Measurements from ENCODE around the gene RAB11FIP2. TPM values are rescaled to one million over a fixed set of nuclear protein-coding genes. Genes with fewer than 3 reads are reported as not detected.

The RAB11FIP2 gene
- total RNA-seq, 1 donor = 28.5 TPM

- H3K4me3 ChIP-seq (ENCODE audit: low read depth, low read length) = no peak overlapping the region
- TF ChIP-seq, protein P1, sequence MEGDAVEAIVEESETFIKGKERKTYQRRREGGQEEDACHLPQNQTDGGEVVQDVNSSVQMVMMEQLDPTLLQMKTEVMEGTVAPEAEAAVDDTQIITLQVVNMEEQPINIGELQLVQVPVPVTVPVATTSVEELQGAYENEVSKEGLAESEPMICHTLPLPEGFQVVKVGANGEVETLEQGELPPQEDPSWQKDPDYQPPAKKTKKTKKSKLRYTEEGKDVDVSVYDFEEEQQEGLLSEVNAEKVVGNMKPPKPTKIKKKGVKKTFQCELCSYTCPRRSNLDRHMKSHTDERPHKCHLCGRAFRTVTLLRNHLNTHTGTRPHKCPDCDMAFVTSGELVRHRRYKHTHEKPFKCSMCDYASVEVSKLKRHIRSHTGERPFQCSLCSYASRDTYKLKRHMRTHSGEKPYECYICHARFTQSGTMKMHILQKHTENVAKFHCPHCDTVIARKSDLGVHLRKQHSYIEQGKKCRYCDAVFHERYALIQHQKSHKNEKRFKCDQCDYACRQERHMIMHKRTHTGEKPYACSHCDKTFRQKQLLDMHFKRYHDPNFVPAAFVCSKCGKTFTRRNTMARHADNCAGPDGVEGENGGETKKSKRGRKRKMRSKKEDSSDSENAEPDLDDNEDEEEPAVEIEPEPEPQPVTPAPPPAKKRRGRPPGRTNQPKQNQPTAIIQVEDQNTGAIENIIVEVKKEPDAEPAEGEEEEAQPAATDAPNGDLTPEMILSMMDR (IDR thresholded peaks at IDR 0.05; ENCODE audit: insufficient read depth, low read depth, low read length) = no peak
- no peak for DNase-seq (ENCODE audit: low read depth)
Observed at GRCh38 chr10:118027397-118027796, 19.3 kb downstream of the RAB11FIP2 start.

- DNase-seq (ENCODE audit: low read depth) = no peak
- H3K4me3 ChIP-seq (ENCODE audit: low read depth, low read length) = no peak overlapping the region
- TF ChIP-seq, protein P1 (IDR thresholded peaks at IDR 0.05; ENCODE audit: insufficient read depth, low read depth, low read length) = no peak
Observed at GRCh38 chr10:118026936-118027335, 19.8 kb downstream of the RAB11FIP2 start.

GRCh38 chr10:118020365-118020764 lies 26.4 kb downstream of the RAB11FIP2 start:
- H3K4me3 ChIP-seq (ENCODE audit: low read depth, low read length) = no peak overlapping the region
- TF ChIP-seq, protein P1 (IDR thresholded peaks at IDR 0.05; ENCODE audit: insufficient read depth, low read depth, low read length) = no peak
- DNase-seq (ENCODE audit: low read depth) = no peak

DNA sequence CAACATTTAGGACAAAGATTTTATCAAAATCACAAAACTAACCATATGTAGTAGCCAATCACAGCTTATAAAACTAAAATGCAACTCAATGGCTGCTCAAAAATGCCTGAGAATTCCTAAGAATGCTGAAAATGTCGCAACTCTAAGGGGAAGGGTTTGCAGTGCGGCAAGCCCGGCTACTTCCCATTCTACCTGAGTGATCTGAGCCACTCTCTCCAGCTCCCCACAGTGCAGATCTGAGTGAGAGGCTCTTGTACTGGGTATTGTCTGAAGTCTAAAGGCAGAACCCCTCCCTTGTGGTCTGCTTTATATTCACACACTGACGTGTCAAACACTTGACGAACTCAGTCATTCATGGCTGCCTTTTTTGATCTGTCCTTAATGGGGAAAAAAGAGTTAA lies 28.9 kb downstream of the RAB11FIP2 start:
- TF ChIP-seq, protein P1 (IDR thresholded peaks at IDR 0.05; ENCODE audit: insufficient read depth, low read depth, low read length) = no peak
- no peak for DNase-seq (ENCODE audit: low read depth)
- no peak overlapping the region for H3K4me3 ChIP-seq (ENCODE audit: low read depth, low read length)

- TF ChIP-seq, protein P1 (IDR thresholded peaks at IDR 0.05; ENCODE audit: insufficient read depth, low read depth, low read length) = no peak
- DNase-seq (ENCODE audit: low read depth) = no peak
Observed at GRCh38 chr10:118017071-118017740, 29.5 kb downstream of the RAB11FIP2 start.

DNA sequence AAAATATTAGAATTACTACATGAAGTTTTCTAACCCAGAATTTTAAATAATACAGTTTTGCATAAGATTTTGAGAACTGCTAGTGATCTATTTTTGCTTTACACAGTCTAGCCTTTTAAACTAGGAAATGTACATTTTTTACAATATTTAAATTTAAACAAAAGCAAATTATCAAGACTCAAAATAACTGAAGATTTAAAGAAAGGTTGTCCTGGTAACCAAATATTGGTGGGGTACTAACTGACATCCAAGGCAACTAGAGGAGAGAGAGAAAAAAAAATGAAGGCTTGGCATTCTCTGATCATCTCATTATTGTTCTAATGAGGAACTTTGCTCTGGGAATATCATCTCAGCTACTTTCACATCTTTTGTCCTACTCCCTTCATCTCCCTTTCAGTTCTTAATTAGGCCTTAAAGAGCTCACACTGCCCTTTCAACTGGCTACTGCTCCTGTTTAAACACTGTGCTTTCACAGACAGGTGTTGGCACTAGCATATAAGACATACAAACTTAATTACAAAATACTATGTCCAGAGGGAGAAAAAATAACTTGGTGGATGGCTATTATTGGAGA lies 33.7 kb downstream of the RAB11FIP2 start:
- H3K4me3 ChIP-seq (ENCODE audit: low read depth, low read length) = no peak overlapping the region
- DNase-seq (ENCODE audit: low read depth) = no peak
- TF ChIP-seq, protein P1 (IDR thresholded peaks at IDR 0.05; ENCODE audit: insufficient read depth, low read depth, low read length) = no peak

More at GRCh38 chr10:118017071-118017740, 29.5 kb downstream of the RAB11FIP2 start:
- H3K4me3 ChIP-seq (ENCODE audit: low read depth, low read length) = no peak overlapping the region

Measured in fibroblast of villous mesenchyme (primary cell).